AG10803 (cell line): ENCODE results near the gene KLF13.

Experiments used
- DNase-seq: peaks from one replicate; pipeline ENCODE4 v3.0.0; 2010; ENCODE audit warnings: low read depth
- H3K4me3 ChIP-seq: 2 replicates; pipeline ENCODE4 v1.5.1; 2011; ENCODE audit warnings: mild to moderate bottlenecking, low read length, control low read depth
- TF ChIP-seq, protein P1 (sequence below): conservative IDR thresholded peaks from 2 replicates; pipeline ENCODE4 v1.5.1; 2011; ENCODE audit warnings: mild to moderate bottlenecking, low read length, control low read depth, inconsistent platforms

Gene KLF13

DNA sequence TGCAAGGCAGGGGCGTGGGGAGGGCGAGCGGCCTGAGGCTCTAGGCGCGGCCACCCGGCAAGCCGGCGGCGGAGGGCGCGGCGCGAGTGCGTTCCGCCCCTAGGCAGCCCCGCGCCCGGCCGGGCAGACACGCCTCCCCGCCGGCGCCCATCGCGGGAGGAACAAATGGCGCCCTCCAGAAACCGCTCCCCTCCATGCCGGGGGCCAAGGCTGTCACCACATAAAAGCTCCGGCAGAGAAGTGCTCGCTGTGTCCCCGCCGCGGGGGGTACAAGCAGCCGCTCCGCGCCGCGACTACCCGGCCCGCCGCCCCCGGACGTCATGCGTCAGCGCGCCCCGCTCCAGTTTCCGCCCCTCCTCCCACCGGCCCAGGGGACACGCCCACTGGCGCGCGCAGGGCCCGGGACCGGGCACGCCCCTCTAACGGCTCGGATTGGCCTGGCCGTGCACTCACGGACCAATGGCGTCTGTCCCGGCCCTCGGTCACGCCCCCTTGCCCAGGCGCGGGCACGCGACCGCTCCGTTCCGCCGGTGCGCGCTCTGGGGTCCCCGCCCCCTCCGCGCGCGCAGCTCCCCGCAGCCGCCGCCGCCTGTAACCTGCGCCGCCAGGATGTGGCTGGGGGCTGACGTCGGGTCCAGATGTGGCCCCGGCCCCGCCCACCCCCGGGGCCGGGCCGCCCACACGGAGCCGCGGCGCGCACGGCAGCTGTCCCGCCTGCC, at the start of gene KLF13:
KLF13 (plus strand) TSS at position 680 of the 719 bp plus-strand sequence. CDS start 378 bp downstream, outside the sequence.
- TF ChIP-seq, protein P1, sequence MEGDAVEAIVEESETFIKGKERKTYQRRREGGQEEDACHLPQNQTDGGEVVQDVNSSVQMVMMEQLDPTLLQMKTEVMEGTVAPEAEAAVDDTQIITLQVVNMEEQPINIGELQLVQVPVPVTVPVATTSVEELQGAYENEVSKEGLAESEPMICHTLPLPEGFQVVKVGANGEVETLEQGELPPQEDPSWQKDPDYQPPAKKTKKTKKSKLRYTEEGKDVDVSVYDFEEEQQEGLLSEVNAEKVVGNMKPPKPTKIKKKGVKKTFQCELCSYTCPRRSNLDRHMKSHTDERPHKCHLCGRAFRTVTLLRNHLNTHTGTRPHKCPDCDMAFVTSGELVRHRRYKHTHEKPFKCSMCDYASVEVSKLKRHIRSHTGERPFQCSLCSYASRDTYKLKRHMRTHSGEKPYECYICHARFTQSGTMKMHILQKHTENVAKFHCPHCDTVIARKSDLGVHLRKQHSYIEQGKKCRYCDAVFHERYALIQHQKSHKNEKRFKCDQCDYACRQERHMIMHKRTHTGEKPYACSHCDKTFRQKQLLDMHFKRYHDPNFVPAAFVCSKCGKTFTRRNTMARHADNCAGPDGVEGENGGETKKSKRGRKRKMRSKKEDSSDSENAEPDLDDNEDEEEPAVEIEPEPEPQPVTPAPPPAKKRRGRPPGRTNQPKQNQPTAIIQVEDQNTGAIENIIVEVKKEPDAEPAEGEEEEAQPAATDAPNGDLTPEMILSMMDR = no peak
- H3K4me3 ChIP-seq = peak within 1 kb of the TSS; percentile 72
- peak; percentile 97 for DNase-seq

DNA sequence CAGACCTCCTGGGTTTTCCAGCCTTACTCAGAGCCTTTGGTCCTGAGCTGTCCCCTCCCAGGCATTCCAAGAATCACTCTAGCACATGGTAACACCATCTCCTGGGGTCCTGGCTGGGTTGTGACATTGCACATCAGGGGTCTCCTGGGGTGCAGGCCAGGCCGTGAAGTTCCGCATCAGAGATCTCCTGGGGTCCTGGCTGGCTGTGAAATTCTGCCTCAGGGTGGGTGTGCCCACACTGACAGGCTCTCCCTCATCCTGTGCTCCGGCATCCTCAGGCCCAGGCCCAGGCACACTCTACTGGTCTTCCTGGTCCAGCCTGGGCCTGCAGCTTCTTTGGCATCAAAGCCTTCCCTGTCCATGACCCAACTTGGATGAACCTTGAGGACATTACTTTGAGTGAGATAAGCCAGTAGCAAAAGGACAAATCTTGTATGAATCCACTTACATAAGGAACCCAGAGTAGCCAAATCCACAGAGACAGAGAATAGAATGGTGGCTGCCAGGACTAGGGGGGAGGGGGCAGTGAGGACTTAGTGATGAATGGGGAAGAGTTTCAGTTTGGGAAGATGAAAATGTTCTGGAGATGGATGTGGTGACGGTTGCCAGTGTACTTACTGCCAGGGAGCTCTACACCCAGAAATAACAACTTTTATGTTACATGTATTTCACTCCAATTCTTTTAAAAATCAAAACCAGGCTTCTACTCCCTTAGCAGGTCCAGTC, 49.1 kb upstream of the KLF13 start:
- DNase-seq = no peak
- H3K4me3 ChIP-seq = no peak overlapping the region
- TF ChIP-seq, protein P1 = no peak

DNA sequence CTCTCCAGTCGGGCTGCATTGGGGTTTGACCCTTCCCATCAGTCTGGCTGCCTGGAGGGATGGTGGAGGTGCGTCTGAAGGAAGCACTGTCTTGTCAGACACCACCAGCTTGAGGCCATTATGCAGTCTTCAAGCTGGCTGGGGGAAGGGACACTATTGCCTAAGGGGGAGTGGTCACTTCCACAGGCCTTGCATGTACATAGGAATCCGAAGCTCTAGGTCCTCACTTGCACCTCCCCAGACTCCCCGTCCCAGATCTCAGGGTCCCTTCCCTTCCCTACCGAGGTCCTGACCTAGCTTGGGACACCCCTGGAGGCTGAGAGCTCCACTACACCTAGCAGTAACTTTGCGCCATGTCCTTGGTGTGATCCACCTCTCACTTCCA, 48.6 kb upstream of the KLF13 start:
- DNase-seq = no peak
- TF ChIP-seq, protein P1 = no peak
- H3K4me3 ChIP-seq = no peak overlapping the region

DNA sequence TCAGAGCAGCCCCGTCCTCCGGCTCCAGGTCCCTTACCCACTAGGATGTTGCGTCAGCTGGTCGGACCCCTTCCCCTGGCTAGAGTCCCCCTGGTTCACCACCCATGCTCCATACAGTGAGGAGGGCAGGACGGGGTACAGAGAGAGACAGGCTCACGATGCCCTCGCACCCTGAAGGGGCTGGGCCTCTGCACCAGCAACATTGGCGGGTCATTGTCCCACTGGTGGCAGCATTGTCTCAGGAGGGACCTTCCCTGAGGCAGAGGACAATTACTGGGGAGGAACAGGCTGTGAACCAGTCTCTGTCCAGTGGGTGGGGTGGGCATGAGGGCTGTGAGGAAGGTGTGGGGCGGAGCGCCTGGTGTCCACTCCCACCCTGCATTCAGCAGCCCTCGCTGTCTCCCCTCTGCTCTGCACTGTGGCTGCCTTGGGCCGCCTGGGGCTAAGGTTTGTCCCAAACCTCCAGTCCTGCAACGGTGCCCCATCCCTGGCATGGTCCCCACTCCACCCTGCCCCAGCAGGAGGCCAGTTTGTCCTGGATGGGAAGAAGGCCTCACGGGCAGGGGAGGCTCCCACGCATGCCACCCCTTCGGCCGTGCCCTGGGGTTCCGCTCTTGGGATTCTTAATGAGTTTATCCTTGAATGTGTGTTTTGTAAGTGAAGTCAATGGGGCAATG, 48.0 kb upstream of the KLF13 start:
- H3K4me3 ChIP-seq = no peak overlapping the region
- TF ChIP-seq, protein P1 = no peak
- no peak for DNase-seq

DNA sequence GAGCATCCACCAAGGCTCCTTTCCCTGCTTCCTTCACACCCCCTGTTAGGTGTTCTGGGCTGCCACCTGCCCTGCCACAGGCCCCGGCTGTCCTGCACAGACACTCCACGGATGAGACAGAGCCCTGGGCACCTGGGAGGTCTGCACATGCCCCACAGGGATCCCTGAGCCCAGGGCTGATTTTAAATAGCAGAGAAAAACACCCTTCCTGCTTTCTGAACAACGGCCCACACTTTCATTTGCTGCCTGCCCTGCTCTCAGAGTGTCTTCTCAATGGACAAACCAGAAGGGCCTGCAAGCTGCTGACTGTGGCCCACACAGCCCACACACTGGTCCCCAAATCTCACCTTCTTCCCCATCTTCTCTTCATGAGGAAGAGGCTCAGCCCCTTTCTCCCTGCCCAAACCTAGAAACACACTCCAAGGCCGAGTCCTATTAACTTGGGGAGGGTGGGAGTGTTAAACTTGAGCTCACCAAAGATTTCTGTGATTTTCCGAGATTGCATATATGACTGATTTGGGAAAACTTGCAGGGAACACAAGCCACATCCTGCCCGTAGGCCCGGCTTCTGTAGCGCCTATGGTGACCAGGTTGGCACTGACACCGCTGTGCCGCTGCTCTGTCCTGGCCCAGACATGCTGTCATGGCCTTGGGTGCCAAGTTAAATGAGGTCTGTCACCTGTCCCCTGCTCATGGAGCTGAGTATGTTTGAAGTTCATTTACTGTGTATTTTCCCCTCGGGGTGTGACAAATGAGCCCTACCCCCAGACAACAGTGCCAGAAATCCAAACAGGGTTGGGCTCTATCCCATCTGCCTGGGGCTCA, 47.2 kb upstream of the KLF13 start:
- TF ChIP-seq, protein P1 = no peak
- DNase-seq = no peak
- H3K4me3 ChIP-seq = no peak overlapping the region

DNA sequence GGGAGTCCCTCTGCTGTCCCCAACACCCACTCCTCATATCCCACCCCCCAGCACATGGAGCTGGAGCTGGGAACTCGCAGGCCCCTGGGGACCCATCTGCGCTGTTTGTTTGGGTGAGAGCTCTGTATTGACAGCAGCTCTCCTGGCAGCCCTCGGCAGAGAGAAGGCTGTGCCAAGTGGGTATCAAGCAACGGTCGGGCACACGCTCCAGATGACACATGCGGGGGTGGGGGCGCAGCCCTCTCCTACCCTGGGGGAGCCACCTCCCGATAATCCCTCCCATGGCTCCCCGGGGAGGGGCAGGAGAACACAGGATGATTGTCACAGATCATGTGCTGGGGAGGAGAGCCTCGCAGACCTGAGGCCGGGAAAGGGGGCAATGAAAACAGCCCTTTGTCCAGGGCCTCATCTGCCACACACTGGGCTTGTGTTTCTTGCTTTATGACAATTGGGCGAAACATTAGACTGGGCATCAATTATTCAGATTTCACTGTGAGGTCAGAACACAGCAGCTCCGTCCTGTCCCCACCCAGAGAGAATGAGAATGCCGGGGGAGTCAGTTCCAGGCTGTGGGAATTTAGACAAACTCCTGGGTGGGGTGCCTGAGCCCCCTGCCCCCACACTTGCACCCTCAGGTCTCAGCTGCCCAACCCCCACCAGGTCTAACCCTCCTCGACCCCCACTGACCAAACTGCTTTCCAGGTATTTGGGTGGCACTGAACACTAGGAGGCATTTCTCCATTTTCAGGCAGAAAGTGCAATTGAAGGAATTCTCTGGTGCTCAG, 46.4 kb upstream of the KLF13 start:
- no peak overlapping the region for H3K4me3 ChIP-seq
- no peak for DNase-seq
- TF ChIP-seq, protein P1 = no peak
